ENCODE measurements around the gene BICRA.

DNA sequence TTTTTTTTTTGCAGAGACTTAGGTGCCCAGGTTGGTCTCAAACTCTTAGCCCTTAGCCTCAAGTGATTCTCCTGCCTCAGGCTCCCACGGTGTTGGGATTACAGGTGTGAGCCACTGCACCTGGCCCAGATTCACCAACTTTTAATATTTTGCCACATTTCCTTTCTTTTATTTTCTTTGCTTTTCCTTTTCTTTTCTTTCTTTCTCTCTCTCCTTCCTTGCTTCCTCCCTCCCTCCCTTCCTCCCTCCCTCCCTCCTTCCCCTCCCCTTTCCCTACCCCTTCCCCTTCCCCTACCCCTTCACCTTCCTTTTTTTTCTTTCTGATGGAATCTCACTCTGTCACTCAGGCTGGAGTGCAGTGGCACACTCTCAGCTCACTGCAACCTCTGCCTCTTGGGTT is 35.3 kb downstream of the BICRA start:
- TF ChIP-seq, protein P1, sequence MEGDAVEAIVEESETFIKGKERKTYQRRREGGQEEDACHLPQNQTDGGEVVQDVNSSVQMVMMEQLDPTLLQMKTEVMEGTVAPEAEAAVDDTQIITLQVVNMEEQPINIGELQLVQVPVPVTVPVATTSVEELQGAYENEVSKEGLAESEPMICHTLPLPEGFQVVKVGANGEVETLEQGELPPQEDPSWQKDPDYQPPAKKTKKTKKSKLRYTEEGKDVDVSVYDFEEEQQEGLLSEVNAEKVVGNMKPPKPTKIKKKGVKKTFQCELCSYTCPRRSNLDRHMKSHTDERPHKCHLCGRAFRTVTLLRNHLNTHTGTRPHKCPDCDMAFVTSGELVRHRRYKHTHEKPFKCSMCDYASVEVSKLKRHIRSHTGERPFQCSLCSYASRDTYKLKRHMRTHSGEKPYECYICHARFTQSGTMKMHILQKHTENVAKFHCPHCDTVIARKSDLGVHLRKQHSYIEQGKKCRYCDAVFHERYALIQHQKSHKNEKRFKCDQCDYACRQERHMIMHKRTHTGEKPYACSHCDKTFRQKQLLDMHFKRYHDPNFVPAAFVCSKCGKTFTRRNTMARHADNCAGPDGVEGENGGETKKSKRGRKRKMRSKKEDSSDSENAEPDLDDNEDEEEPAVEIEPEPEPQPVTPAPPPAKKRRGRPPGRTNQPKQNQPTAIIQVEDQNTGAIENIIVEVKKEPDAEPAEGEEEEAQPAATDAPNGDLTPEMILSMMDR (conservative IDR thresholded peaks at IDR 0.05): no peak
- no peak for TF ChIP-seq EZH2 (IDR thresholded peaks at IDR 0.05; ENCODE audit: low read depth)
